NCI-H510A (cell line): Measurements from ENCODE around the gene CSMD2.
"Not testable (repeated sequence)": the region's sequence is repeated elsewhere in the genome, so short reads cannot be mapped to it uniquely, and the experiment has no call there.

Source experiments
- DNase-seq: peaks from one replicate; lab custom pipeline; 2025; lab: John Stamatoyannopoulos, UW

CSMD2 gene

GRCh38 chr1:34108269-34108668, 56.8 kb downstream of the CSMD2 start:
- DNase-seq = no peak

- no peak for DNase-seq
These were observed 63.9 kb downstream of the CSMD2 start for GRCh38 chr1:34101151-34101550.

- DNase-seq = no peak
These were observed 64.7 kb downstream of the CSMD2 start for GRCh38 chr1:34100332-34100731.

- DNase-seq = peak; percentile 41
These were observed 72.6 kb downstream of the CSMD2 start for GRCh38 chr1:34092399-34092798.

GRCh38 chr1:34089731-34090130, 75.3 kb downstream of the CSMD2 start:
- DNase-seq = no peak

GRCh38 chr1:34087986-34088385, 77.0 kb downstream of the CSMD2 start:
- no peak for DNase-seq

- DNase-seq = no peak
These were observed 78.5 kb downstream of the CSMD2 start for GRCh38 chr1:34086561-34086960.

GRCh38 chr1:34083974-34084373, 81.1 kb downstream of the CSMD2 start:
- no peak for DNase-seq

GRCh38 chr1:34082085-34082670, 82.9 kb downstream of the CSMD2 start:
- not testable (repeated sequence) for DNase-seq

- no peak for DNase-seq
These were observed 86.6 kb downstream of the CSMD2 start for GRCh38 chr1:34078383-34078782.

GRCh38 chr1:34075576-34075975, 89.5 kb downstream of the CSMD2 start:
- no peak for DNase-seq

GRCh38 chr1:34073028-34073695, 91.9 kb downstream of the CSMD2 start:
- no peak for DNase-seq

GRCh38 chr1:34070201-34070836, 94.7 kb downstream of the CSMD2 start:
- no peak for DNase-seq

GRCh38 chr1:34066981-34067603, 97.9 kb downstream of the CSMD2 start:
- DNase-seq = no peak

- DNase-seq = no peak
These were observed 98.9 kb downstream of the CSMD2 start for GRCh38 chr1:34066166-34066565.

GRCh38 chr1:34065498-34065897, 99.5 kb downstream of the CSMD2 start:
- no peak for DNase-seq

- no peak for DNase-seq
These were observed 104.1 kb downstream of the CSMD2 start for GRCh38 chr1:34060901-34061415.

GRCh38 chr1:34060187-34060730, 104.8 kb downstream of the CSMD2 start:
- no peak for DNase-seq

GRCh38 chr1:34057347-34058130, 107.5 kb downstream of the CSMD2 start:
- DNase-seq = no peak

GRCh38 chr1:34055818-34056217, 109.2 kb downstream of the CSMD2 start:
- DNase-seq = no peak

- no peak for DNase-seq
These were observed 110.1 kb downstream of the CSMD2 start for GRCh38 chr1:34054920-34055319.

GRCh38 chr1:34053660-34054059, 111.4 kb downstream of the CSMD2 start:
- no peak for DNase-seq
